Stimulated activated CD4-positive, alpha-beta T cell treated with anti-CD3 and anti-CD28 coated beads, TNF-alpha, amount 100 ng/mL, for 24 hours (primary cell): ENCODE measurements around the gene ZNF362.

Experiments used
- DNase-seq, 3 experiments: peaks; one replicate each; pipeline ENCODE4 v3.0.0-alpha.2; 2020; ENCODE audit warnings: low read depth in 3 of 3

The ZNF362 gene

DNA sequence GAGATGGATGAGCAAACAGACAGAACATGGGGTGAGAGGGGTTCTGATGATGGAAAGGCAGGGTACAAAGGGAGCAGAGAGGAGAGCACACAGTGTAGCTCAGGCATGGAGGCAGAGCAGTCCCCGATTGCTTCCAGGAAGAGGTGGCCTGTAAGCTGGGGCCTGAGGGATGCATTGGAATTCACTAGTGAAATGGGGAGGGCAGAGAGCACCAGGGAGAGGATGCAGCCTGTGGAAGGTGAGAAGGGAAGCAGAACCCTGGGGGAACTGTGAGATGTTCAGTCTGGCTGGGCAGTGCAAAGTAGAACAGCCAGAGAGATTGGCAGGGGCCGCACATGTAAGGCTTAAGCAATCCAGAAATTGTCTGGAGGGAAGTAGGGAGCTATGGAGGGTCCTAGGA lies 12.2 kb downstream of the ZNF362 start:
- no peak for DNase-seq

DNA sequence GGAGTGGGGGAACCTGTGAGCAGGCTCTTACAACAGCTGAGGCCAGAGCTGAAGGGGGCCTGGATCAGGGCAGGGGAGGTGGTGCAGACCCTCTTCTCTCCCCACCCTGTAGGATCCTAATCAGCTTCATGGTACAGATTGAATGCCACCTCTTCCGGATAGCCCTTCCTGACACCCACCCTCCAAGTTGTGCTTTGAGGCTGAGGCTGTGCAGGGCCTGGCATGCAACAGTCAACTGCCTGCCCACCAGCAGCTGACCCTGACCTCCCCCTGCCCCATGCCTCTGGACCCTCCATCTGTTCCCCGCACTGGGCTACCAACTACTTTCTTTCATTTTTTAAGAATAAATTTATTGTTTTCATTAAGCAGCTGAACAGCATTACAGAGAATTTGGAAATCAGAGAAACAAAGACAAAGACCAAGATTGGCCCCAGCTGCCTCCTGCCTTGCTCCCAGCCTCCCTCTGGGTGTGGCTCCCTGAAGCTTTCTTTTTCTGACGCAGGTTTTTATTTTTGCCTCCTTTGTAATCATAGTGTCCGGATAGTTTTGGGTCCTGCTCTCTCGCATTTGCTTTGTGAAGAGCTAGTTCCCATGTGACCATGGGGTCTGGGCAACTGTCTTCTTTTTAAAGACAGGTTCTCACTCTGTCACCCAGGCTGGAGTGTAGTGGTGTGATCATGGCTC lies 12.8 kb downstream of the ZNF362 start:
- no peak for DNase-seq

DNA sequence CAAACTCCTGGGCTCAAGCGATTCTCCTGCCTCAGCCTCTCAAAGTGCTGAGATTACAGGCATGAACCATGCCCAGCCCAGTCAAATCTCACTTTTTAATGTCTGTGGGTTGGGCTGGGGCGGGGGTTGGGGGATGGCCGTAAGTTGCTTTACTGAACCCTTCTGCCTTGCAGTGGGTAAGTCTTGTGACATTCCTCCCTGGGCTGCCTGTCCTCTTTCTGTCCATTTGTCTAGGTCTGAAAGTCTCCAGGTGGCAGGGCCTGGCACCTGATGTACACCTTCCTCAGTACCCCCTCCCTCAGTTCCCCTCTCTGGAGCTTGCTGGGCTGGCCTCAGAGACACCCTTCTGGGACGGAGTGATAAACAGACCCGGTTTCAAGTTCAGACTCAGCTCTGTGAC lies 13.3 kb downstream of the ZNF362 start:
- DNase-seq, result no peak

DNA sequence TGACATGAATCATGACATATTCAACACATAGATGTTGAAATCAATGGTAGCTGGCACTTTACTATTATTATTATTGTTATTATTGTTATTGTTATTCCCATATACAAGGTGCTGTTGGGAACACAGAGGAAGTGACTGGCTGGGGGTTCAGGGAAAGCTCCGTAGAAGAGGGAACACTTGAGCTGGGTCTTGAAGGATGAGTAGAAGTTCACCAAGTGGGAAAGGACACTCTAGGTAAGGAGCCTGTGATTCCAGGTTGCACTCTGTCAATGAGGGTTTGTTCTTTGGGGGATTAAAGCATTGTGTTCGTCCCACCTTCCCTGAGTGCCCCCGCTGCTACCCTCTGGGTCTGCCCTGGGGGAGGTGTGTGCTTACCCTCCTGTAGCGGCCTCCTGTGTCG lies 14.1 kb downstream of the ZNF362 start:
- DNase-seq, result no peak

DNA sequence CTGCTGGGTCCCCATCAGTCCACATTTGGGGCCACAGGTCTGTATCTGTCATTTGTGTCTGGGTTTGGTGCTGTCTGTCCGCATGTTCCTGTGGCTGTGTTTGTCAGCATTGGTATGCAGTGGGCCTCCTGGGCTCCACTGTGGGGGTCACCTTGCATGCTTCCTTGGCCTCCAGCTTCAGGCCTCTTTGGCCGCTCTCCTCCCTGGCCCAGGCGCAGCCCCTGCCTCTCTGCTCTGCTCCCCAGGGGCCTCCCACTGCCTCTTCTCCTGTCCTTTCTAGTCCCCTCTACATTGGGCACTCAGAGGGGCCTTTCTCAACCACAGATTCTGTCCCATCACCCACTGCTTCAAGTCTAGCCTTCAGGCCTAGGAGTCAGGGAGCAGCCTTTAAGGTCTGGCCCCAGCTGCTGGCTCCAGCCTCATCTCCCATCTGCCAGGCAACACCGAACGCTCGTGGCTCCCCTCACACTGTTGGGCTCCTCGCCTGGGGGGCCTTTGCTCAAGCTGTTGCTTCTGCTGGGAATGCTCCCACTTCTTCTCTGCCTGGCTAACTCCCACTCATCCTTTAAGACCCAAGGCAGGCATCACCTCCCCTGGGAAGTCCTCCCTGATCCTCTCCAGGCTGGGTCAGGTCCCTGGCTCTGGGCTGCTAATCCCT lies 14.6 kb downstream of the ZNF362 start:
- no peak for DNase-seq

DNA sequence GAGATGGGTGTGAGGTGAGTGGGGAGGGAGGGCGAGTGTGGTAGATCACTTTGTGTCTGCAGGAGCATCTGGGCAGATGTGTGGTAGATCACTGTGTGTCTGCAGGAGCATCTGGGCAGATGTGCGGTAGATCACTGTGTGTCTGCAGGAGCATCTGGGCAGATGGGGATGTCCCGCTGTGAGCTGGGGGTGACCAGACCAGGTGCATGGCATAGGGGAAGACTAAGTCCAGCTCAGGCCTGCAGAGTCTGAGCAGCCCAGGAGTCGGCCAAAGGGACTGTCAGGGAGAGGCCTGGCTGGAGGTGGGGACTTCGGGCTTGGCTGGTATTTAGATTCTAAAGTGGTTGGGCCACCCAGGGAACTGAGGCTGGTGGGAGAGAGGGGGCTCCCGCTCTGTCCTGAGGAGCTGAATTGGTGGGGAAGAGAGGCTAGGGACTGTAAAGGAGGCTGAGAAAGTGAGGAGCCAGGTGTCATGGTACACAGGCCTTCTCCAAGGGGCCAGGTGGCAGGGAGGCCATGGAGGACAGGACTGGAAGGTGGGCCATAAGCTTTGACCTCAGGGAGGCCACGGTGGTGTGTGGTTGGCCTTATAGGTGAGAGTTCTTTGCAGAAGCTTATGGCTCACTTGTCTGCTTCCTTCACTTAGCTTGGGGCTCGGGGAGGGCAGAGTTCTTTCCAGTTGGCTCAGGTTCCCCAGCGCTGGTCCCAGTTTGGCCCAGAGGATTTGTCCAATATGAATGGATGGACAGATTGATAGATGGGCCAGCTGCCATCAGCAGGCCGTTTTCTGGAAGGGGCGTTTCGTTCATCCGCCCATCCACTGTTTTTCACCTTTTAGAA lies 15.6 kb downstream of the ZNF362 start:
- no peak for DNase-seq

DNA sequence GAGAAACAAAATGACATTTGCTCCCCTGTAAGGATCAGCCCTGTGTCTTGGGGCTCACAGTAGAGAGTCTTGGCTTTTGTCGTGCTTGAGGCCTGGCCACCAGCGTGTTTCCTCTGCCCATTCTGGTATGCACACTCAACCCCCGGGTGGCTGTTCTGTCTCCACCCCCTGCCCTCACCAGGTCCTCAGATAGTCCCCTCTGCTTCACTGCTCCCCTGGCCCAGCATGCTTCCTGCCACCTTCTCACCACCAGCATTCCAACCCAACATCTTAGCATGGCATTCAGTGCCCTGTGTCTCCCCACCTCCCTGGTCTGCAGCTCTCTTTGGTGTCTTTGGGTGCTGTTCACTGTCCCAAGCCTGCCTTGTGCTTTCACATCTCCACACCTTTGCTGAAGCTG lies 16.2 kb downstream of the ZNF362 start:
- DNase-seq, result no peak

DNA sequence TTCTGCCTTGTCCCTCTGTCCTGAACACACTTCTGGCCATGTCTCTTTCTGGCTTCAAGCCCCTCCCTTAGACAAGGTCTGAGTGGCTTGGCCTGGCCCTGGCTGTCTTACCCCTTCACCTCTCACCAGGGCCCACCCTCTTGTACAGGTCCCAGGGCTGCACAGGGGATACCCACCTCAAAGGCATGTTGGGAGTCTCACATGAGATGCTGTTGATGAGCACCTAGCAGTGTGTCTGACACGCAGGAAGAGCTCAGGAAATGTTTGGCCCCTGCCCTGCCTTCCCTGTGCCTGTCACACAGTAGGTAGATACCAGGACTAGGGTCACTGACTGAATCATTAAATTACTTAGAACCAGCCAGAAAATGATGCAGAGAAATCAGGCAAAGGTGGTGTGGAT lies 16.6 kb downstream of the ZNF362 start:
- no peak for DNase-seq

DNA sequence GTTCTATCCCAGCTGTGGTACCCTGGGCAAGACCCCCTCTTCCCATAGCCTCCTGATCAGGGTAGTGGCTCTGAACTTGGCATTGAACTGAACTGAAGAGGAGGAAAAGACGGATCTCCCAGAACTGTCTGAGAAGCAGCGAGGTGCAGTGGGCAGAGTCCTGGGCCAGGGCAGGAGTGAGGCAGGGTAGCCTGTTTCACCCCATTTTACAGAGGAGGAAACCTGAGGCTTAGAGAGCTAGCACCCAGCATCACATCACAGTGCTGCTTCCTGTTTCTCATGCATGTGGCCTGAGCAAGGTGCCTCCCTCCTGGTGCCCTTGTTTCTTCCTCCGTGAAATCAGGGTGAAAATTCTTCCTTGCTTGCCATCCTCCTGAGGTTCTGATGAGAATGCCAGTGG lies 17.1 kb downstream of the ZNF362 start:
- no peak for DNase-seq

DNA sequence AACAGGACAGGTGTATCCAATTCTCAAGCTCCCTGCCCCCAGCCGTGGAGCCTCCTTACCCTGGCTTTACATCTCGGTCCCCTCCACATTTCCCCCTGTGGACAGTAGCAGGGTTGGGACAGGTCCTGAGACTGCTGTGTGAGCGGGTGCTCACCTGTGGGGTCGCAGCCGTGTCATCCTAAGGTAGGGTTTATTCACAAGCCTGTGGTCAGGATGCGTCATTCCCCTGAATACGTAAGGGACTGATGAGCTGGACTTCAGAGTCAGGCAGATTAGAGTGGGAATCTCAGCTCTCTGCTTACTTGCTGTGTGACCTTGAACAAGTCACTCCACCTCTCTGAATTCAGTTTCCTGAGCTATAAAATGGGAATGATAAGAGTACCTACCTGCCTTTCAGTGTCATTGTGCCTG lies 17.7 kb downstream of the ZNF362 start:
- DNase-seq, result no peak

DNA sequence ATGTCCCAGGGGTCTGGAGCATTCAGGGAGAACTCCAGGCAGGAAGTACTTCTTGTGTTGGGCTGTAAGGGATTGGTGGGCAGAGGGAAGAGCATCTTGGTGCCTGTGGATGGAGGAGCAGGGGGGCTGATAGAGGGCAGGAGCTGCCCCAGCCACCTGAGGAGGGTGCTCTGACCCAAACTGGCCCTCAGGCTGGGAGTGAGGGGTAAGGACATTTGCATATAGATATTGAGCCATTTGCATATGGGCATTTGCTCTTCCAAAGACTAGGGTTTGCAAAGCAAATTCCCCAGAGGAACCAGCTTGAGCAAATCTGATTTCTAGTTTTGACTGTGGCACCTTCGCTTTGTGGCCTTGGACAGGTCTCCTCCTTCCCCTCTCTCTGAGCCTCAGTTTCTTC lies 18.2 kb downstream of the ZNF362 start:
- DNase-seq, result no peak

DNA sequence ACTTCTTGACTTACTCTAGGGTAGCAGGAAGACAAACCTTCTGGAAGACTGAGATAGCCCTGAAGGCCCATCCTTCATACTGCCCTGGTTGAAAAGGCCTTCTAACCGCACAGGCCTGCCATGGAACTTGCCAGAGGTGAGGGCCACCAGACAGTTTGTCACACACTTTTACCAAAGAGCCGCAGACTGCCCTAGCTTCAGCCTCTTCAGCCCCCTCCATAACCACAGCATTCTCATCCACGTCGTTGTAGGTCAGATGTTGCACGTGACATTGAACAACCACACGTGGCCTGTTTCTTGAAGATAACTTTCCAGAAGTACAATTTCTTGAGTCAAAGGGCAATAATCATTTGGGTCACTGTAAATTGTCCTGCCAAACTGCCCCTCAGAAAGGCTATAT lies 18.9 kb downstream of the ZNF362 start:
- DNase-seq, result no peak

DNA sequence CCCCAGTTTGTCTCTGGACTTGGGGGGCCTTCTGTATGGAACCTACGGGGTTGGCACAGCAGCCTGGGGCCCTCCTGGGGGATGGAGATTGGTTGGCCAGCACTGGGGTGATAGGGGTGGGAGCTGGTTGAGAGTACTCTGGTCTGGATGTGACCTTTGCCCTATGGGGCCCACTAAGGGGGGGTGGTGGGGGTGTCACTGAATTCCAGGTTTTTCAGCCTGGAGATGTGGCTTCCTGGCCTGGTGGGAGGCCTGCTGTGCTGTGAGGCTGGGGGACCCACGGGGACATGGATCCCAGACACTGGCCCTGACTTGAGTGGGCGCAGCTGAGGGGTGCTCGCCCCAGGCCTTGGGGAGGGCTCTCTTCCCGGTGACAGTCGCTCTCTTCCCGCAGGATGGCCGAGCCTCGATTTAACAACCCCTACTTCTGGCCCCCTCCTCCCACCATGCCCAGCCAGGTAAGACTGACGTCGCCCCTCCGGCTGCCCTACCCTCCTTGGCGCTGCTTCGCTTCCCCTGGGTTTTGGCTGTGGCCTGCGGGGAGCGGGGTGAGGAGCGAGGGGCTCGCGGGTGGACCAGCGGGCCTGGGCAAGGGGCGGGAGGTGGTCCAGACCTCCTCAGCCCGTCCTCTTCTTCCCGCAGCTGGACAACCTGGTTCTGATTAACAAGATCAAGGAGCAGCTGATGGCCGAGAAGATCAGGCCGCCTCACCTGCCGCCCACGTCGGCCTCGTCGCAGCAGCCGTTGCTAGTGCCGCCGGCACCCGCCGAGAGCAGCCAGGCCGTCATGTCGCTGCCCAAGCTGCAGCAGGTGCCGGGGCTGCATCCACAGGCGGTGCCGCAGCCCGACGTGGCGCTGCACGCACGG lies 19.6 kb downstream of the ZNF362 start:
- no peak for DNase-seq

DNA sequence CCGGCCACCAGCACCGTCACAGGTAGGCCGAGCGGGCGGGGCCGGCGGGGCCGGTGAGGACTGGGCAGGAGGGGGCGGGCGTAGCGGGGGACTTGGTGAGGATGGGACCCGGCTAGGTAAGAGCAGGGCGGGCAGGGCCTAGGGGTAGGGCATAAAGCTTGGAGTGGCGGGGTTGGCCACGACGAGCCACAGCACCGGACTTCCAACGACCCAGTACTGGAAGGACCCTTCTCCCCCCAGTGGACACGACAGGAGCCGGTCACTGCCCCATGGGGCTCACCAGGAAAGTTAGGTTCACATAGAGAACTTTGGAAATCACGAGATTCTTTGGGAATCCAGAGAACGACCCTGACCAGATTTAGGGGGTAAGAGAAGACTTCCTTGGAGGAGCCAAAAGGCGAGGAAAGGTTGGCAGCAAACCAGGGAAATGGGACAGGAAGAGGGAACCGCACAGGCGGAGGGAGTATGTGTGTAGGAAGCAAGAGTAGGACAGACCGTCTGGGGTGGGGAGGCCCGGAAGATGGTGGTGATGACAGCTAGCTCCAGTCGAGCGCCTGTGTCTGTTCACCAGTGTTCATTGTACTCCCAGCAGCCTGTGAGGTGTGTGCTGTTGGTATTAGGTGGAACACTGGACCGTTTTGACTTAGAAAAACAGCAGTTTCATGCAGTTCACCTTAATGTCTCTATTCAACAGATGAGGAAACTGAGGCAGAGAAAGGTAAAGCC lies 20.4 kb downstream of the ZNF362 start:
- no peak for DNase-seq

DNA sequence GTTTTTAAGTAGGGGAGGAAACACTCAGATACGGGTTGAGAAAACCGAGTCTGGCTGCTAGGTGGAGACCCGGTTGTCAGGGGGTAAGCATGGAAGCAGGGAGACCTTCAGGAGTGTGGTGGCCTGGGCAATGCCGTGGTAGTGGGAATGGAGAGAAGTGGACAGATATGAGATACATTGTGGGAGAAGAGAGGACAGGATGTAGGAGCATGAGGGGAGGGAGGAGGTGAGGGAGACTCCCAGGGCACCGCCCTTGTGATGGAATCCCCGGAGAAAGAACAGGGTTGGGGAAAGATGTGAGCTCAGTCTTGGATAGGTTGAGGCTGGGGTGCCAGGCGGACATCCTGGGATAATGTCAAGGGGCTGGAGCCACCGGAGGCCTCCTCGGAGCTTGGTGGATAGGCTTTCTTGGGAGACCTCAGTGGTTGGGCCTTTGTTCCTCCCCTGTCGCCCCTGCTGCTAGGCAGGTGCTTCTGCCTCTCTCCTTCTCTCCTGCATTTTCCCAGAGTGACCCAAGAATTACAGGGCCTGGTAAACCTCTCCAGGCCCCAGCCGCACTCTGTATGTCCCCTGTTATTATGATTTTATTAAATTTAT lies 21.3 kb downstream of the ZNF362 start:
- DNase-seq, result no peak

DNA sequence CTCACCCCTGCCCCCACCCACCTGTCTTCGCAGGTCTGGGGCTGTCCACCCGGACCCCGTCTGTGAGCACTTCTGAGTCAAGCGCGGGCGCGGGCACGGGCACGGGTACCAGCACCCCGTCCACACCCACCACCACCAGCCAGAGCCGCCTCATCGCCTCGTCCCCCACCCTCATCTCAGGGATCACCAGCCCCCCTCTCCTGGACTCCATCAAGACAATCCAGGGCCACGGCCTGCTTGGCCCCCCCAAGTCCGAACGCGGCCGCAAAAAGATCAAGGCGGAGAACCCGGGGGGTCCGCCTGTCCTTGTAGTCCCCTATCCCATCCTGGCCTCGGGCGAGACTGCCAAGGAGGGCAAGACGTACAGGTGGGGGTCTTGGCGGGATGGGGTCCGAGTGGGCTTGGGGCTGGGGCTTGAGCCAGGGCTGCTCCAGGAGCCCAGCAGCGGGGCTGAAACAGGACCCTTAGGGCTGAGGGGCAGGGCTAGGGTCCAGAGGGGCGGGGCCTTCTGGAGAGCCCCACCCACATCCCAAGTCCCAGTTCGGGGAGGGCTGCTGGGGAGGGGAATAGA lies 23.9 kb downstream of the ZNF362 start:
- DNase-seq, result no peak

DNA sequence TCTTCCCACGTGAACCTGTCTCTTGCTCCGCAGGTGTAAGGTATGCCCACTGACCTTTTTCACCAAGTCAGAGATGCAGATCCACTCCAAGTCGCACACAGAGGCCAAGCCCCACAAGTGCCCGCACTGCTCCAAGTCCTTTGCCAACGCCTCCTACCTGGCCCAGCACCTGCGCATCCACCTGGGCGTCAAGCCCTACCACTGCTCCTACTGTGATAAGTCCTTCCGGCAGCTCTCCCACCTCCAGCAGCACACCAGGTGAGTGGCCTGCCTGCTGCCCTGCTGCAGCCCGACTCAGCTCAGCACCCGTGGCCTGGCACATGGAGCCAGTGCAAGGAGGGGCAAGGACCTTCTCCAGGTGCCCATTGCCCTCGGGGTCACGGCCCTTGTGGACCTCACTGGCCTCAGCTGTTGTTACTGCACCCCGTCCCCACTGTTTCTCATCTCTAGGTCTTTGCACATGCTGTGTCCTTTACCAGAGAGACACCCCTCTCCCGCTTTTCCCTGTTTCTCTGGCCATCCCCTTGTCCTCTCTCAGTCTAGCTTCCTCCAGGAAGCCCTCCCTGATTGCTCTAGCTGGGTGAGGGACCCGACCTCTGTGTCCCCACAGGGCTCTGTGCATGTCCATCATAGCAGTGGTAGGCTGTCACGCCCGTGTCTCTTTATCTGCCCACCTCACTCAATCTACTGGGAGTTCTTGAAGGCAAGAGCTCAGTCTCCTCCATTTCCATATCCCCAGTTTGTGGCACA lies 25.4 kb downstream of the ZNF362 start:
- DNase-seq, result no peak

DNA sequence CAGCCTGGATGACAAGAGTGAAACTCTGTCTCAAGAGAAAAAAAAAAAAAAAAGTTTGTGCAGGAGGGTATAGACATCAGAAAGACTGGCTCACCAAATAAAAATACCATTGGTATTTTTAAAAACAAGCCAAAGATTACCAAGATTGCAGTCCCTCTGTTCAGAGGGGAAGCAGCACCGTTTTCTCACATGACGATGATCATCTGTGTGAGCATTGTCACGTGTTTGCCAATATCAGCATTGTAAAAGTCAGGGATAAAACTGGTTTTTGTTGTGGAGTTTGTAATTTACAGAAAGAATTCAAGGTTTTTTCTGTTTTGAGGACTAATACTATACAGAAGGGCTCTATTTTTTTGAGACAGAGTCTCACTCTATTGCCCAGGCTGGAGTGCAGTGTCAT lies 26.5 kb downstream of the ZNF362 start:
- DNase-seq, result no peak

DNA sequence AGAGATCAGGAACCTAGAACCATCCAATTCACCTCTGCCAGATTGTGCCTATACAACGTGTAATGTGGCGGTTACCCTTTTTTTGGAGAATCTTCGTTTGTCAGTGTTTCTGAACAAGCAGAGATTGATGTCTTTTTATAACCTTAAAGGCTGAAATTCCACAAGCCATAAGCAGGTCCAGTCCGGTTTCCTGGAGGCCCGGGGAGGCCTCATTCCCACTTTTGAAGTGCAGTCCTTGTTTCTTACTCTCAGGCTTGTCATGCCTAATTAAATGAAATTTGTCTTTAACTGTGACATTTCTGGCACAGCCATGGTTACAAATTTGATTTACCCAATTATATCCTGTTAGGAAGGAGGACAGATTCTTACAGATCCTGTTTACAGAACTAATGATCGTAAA lies 27.8 kb downstream of the ZNF362 start:
- DNase-seq, result no peak
